NCI-H1694 (cell line): ENCODE measurements around the gene RADIL.

Experiments used
- DNase-seq: peaks from one replicate; lab custom pipeline; 2025; lab: John Stamatoyannopoulos, UW

Gene RADIL

DNA sequence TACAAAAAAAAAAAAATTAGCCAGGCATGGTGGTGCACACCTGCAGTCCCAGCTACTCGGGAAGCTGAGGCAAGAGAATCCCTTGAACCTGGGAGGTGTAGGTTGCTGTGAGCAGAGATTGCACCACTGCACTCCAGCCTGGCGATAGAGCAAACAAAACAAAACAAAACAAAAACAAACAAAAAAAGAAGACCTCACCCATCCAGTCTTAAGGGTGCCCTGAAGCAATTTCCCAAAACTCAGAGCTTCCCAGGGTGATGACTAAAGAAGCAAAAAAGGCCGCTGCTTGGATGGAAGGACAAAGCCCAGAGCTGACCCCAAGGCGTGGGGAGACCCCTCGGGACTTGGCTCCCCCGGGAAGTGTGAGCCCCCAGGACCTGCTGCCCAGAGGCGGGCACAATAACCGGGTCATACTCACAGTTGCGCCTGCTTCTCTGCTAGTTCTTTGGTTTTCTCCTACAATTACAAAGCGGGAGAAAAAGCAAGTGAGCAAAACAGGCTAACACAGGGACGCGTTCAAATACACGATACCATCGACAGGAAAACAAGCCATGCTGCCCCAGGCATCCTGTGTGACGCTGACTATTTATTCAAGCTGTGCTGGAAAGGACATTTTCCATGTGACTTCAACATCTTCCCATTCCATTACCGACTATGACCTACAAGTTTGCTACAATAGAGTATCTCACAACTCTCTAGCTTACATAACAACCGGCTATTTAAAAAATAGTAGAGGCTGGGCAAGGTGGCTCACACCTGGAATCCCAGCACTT lies 51.6 kb downstream of the RADIL start:
- no peak for DNase-seq

DNA sequence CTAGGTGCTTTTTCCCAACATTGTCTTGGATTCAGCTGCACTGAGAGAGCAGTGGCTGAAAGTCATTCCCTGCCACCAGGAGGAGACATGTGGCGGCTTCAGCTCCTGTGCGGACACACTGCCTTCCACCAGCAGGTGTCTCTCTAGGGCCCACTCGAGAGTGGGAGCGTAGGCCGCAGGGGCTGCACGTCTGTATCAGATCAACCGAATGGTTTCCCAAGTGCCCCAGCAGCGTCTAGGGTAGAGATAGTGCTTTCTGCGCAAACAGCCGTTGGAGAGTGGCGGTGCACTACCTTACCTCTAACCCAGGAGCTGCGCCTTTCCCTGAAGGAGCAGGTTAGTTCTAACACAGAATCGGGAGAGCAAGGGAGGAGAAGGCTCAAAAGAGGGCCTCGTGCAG lies 53.3 kb downstream of the RADIL start:
- peak; percentile 71 for DNase-seq

DNA sequence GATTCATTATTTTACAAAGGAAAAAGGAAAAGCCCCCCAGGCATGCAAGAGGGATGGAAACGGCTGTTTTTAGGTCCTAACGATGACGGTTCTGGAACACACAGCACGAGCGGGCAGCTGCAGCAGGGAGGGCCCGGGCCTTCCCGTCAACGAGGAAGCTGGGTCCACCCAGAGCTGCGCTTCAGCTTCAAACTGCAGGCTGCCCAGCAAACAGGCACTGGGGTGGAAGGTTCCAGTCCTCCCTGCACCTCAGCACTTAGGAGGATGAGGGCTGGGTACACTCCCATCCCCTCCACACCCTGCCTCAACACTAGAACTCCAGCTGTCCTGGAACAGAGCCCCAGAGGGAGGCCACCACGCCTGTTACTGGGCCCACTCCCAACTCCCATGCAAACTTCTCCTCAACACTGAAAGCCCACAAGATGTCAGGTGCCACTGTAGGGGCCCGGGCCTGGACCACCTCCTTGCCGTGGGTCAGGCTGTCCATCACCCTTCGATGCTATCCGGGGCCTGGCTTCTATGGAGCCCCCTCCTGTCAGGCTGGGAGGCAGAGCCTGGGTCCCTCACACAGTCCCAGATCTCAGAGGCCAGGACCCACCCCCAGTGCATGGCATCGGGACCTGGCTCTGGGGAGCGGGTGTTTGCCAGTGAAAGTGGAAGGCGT lies 54.7 kb downstream of the RADIL start:
- no peak for DNase-seq

DNA sequence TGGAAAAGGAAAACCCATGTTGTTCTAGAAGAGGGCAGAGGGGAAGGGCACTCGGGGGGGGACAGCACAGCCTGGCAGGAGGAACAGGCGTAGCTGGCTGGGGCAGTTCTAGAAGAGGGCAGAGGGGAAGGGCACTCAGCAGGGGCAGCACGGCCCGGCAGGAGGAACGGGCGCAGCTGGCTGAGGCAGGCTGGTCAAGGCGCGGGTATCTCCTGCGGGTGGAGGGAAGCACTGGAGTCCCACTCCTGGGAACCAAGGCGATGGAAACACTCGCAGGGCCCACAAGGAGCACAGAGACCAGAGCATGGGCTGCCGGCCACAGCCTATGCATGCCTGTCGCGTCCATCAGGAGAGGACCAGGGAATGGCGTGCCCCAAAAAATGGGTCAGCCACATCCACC lies 58.4 kb downstream of the RADIL start:
- no peak for DNase-seq

GRCh38 chr7:4824120-4824775 lies 59.3 kb downstream of the RADIL start:
- DNase-seq, result no peak

- no peak for DNase-seq
These were observed 59.9 kb downstream of the RADIL start for GRCh38 chr7:4823441-4824119.

GRCh38 chr7:4822677-4823076 lies 60.8 kb downstream of the RADIL start:
- no peak for DNase-seq

DNA sequence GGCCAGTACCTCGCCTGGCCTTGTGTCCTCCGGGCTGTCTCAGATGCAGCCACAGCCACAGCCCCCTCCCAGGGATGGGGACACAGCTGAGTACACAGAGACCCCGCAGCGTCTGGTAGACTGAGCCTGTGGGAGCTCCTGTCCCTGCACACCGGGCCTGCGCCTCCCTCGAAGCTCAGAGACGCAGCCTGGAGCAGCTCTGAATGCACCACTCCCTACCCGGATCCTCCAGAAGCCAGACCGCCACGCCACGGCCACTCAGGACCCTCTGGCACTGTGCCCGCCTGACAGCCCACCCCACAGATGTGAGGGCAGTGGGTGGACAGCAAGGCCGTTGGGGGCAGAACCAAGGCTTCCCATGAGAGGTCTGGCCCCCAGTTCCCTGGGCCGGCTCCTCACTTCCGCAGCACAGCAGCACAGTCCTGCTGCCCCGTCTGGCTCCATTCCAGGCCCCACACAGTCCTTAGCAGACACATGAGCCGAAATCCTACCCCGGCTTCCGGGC lies 62.5 kb downstream of the RADIL start:
- DNase-seq, result no peak

DNA sequence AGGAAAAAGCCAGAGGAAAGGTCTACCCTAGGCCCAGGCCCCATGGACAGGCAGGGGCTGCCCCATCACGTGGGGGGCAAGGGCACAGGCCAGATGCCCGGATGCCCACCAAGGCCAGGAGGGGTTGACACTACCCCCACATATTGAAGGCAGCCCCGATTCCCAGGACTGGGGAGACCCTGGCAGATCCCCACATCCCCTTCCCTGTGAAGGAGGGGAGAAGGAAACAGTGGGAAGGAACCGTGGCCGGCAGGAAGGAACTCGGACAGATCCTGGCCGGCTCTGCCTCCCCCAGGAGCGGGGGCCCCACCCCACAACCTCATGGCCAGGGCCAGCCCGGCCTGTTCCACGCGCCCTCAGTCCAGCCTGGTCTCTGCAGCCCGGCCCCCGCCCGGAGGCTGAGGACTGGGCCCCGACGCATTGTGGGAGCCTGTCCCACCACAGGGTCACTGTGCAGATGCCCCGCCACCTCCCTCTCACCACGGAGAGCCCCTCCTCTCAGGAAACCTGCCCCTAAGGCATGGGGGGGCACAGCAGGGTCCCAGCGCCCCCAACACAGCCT lies 63.0 kb downstream of the RADIL start:
- DNase-seq, result no peak

DNA sequence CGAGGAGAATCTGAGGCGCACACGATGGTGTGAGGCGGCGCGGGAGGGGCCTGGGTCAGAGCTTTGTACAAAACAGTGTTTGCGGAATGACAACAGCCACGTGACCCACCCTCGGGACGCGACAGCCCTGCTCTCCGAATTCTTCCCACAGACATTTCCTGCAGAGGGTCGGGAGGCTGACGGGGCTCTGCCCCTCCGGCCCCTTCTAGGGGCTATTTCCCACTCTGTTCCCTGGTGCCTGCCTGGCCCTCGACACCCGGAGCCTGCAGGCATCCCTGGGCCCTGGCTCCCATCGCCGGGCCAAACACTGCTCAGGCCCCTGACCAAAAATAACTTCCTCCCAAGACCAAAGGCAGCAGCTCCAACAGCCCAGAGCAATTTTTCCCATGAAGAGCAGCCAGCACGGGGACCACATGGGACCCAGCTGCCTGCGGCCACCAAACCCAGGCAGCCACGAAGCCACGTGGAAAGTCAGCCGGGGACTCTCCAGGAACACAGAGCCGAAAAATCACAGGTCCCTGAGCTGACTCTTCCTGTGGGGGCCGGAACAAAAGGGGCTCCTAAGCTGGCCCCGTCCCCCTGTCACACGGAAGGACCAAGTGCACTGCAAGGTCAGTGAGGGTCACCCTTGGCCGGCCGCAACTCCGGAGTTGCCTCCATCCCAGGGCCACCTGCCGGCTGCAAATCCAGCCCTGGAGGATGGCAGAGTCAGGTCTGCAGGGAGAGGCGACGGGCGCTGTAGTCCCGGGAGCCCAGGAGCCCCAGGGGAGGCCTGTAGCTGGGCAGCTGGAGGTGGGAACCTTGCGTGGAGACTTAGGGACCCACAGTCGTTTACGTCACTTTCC lies 63.7 kb downstream of the RADIL start:
- DNase-seq, result no peak

- no peak for DNase-seq
These were observed 65.3 kb downstream of the RADIL start for GRCh38 chr7:4818000-4818794.

DNA sequence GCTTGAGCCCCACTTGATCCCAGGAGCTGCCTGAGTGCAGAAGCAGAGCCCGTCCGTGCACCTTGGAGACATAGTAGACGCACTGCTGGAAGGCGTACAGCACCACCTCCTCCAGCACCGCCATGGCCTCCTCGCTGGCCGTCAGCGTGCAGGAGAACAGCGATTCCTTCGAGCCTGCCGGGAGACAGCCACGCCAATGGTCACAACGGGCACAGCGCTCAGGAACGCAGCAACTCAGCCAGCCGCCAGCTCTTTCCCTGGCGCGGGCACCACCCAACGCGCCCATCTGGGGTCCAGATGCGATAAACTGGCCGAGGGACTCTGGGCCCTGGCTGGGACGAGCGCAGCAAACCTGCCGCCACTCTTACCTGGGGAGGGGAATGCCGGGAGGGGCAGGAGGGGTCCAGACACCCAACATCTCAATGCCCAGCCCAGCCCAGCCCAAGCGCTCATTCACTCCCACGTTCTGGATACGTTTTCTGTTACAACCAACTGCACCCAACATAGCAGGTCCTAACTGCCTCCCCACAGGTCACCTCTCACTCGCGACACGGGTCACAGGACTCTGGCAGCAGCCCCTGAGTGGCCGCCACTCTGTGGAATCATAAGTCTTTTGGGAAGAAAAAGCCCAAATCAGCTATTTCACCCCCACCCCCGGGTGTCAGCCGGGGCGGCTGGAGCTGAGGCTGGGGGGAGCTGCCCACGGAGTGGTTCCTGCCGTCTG lies 66.2 kb downstream of the RADIL start:
- no peak for DNase-seq

DNA sequence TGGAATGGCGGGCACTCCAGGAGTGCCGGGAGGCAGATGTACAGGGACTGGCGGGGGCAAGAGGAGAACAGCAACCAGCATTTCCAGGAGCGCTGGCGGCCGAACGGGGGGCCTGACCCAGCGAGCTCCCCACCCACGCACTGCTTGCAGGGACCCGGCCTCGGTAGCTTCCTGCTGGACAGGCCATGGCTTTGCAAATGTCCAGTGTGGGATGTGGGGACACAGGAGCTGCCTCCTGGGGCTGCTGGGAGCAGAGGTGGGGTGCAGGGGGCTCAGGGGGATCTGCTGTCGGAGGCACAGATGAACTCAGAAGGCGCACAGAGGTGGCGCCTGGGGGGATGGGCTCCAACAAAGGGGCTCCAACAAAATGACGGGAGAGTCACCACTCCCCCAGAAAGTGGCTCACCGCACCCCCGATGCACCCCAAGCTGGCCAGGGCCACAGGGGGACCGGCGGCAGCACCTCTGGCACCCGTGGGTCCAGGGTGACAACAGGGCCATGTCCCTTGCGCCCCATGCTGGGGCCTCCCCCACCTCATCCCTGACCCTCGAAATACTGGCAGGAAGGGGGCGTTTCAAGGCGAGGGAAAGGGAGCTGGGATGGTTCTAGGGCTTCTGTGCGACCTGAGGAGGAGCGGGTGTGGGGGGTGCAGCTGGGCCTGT lies 67.0 kb downstream of the RADIL start:
- no peak for DNase-seq

GRCh38 chr7:4815609-4816418 lies 67.7 kb downstream of the RADIL start:
- no peak for DNase-seq

DNA sequence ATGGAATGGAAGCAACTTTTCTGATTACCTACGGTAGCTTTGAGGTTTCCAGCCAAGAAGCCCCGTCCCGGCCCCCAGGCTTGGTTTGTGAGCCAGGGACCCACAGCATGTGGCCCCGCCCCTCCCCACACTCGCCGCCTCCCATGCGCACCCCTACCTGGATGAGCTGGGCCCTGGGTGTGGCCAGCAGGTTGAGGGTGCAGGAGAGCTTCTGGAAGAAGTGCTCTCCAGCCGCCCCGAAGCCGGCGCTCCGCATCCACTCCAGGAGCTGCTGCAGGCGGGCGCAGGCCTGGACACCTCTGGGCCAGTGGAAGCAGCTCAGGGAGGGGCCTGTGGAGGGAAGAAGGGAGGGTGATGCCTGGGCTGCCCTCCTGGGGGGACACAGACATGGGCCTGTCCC lies 68.4 kb downstream of the RADIL start:
- no peak for DNase-seq

DNA sequence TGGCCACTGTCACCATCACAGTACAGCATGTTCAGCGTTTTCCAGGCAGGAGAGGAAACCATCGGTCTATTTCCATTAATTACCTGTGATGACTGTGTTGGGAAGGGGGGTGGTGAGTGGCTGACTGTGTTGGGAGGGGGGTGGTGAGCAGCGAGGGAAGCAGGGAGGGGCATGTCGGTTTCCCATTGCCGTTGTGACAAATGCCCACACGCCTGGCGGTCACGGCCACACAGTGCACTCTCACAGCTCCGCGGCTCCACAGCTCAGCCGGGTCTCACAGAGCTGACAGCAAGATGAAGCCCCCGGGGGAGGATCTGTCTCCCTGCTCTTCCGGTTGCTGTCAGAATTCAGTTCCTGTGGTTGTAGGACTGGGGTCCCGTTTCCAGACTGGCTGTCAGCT lies 69.1 kb downstream of the RADIL start:
- DNase-seq, result no peak

- no peak for DNase-seq
These were observed 73.8 kb downstream of the RADIL start for GRCh38 chr7:4809666-4810065.

GRCh38 chr7:4809091-4809591 lies 74.4 kb downstream of the RADIL start:
- no peak for DNase-seq
